NCI-H2227 (cell line): Measurements from ENCODE around the gene NCOR2.

Experiments used
- DNase-seq: peaks from one replicate; lab custom pipeline; 2025; ENCODE audit not compliant: unreplicated experiment; lab: John Stamatoyannopoulos, UW

NCOR2 gene

GRCh38 chr12:124544983-124545382 lies 22.4 kb downstream of the NCOR2 start:
- no peak for DNase-seq

DNA sequence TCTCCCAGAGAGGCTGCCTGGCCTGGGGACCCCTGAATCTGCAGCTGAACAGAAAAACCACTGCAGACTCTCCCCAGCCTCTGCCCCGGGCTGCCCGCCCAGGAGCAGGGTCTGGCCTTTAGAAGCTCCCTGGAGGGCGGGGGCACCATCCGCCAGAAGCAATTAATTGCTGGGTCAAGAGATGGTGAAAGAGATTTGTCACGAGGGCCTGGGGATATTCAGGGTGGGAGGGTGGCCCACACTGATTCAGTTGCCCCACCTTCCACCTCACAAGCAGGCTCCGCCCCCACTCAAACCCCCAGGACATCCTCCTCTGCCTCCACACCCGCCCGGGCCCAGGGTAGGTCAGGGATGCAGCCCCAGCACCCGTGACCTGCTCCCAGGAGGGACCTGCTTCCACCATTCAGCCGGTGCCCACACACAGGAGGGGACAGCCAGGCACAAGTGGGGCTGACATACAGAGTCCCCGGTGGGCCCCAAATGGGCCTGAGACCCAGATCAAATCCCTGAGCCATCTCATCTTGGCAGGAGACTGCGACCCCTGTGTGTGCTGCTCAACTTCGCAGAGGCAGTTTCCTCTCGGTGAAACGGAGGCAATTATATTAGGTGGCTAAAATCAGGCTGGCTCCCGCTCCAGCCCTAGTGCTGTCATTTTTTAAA lies 23.0 kb downstream of the NCOR2 start:
- no peak for DNase-seq

DNA sequence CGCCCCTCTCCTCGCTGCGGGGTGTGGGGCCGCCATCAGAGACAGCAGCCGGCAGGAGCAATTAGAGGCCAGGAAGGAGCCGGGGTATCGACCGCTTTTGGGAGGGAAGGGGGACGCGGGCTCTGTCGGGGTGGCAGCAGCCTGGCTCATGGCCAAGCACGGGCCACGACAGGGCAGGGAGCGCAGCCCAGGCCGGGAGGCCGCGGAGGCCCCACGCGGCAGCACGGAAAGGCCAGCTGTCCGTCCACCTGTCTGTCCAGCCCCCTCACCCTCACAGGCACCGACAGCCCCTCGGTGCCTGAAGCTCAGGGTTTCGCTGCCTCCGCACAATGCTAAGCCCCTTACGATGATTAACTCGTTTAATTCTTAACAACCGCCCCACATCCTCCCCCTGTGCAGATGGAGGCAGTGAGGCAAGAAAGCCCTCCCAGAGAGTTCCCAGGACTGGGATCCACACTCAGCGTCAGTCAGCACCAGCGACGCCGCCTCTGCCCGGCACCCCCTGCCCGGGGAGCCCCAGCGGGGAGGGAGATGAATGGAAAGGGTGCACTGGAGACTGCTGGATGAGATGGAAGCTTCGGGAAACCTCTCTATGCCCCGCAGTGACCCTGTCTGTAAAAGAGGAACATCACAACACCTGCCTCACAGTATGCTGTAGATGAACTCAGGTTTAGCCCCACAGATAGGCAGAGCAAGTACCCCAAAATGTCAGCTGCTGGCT lies 23.7 kb downstream of the NCOR2 start:
- peak; percentile 86 for DNase-seq

DNA sequence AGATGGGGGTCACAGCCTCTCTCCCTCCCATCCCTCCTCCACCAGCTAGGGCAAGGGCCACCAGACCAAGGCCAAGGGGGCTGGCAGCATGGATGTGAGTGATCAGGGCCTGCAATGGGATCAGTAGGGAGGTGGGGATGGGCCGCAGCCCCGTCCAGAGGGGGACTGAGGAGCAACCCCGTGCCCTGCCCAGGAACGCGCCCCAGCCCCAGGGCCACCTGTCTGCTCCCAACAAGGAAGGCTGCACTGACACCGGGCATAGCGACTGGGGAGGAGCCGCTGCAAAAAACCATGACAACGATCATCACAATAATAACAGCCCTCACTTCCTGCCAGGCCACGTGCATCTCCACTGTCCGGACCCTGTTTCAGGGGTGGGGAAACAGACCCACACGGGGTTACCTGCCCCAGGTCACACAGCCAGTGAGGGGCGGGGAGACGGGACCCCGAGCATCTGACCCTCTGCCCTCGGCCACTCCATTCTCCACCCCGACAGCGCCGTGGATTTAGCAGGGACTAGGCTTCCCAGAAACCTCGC lies 24.3 kb downstream of the NCOR2 start:
- peak; percentile 88 for DNase-seq

- DNase-seq: peak; percentile 29
Measured at GRCh38 chr12:124542021-124542949, 25.1 kb downstream of the NCOR2 start.

DNA sequence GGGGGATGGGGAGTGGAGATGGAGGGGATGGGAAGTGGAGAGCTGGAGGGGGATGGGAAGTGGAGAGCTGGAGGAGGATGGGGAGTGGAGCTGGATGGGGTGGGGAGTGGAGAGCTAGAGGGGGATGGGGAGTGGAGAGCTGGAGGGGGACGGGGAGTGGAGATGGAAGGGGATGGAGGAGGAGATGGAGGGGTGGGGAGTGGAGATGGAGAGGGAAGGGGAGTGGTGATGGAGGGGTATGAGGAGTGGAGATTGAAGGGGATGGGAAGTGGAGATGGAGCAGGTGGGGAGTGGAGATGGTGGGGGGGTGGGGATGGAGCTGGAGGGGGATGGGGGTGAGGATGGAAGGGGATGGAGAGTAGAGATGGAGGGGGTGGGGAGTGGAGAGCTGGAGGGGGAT lies 26.1 kb downstream of the NCOR2 start:
- DNase-seq: no peak

- DNase-seq: no peak
Measured at GRCh38 chr12:124539084-124540041, 28.0 kb downstream of the NCOR2 start.

DNA sequence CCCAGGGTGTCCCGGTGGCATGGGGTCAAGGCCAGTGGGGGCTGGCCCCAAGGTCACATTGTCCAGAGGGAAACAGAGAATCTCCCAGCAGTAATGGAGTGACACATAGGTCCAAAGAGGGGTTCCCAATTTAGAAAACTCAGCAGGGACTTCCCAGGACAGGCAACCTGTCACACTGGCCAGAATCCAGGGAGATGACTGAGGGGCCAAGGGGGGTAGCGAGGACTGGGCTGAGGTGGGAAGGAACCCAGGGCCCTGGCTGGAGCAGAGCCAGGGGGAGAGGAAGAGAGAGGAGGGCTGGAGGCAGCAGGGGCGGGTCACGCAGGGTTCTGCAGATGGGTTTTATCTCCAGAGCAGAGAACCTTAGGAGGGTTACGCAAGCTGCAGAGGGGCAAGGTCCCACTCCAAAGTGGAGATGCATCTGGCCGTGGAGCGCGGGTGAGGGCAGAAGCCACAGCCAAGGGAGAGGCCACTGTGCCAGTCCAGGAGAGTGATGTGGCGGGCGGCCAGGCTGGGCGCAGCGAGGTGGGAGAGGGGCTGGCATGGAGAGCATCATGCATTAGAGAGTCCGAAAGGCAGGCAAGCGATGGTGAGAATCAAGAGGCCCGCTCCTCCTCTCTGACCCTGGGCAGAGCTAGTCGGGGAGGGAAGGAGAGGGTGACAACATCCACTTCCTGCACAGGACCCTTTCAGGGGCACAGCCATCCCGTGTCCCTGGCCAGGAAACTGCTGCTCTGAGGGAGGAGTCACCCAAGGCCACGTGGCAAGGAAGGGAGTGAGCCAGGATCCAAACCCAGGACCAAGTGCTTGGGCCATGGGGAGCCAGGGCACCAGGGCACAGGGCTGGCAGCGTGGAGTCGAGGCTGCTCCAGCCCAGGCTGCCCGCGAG lies 29.0 kb downstream of the NCOR2 start:
- no peak for DNase-seq

DNA sequence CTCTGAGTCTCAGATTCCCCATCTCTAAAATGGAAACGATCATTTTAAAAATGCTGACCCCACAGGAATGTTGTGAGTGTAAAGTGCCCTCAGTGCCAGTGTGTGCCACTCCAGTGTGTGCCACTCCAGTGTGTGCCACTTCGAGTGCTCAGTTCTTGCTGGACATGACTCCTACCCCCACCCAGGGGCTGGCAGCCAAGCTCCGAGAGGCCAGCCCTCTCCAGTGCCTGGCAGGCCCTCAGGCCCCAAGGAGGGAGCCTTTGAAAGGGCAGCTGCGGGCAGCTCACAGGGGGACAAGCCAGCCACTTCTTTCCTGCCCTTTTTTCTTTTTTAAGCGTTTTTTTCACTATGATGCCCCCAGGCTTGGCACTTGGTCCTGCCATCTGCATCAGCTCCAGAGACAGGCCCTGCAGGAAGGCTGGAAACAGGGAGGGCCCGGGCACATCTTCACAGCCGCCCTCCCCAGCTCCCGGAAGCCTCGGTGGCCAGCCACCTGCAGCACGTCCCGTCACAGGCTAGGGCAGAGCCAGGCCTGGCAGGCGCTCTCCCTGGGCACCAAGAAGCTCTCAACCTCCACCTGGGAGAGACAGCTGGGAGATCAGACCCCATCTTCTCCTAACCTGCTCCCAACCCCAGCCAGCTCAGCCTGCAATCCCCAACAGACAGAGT lies 29.8 kb downstream of the NCOR2 start:
- no peak for DNase-seq

GRCh38 chr12:124536641-124537040 lies 30.8 kb downstream of the NCOR2 start:
- DNase-seq: no peak

GRCh38 chr12:124534776-124535740 lies 32.4 kb downstream of the NCOR2 start:
- DNase-seq: no peak

DNA sequence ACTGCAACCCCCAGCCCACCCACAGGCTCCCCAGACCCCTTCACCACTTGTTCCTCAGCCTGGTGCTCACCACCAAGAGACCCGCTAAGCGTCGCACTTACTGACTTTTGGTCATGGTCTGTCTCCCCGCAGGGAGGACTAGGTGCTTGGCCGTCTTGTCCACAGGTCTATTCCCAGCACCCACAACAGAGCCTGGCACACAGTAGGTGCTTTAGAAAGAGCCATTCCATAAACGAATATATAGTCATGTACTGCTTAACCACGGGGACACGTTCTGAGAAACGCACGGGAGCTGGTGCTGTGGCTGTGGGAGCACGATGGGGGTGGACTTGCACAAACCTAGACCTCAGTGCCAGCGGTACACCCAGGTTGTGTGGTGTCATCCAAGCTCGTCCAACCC lies 34.0 kb downstream of the NCOR2 start:
- no peak for DNase-seq

DNA sequence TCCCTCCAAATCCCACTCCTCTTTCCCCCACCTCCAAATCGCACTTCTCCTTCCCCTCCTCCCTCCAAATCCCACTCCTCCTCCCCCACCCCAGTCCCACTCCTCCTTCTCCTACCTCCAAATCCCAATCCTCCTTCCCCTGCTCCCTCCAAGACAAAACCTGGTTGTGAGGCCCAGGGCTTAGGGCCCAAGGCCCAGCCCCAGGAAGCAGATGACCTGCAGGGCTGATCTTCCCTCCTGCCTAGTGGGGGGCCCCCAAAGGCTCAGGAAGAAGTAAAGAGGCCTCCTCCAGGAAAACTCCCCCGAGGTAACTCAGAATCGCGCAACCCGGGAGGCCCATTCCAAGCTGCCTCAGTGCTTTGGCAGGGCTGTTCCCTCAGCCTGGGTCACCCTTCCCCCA lies 34.4 kb downstream of the NCOR2 start:
- DNase-seq: no peak

GRCh38 chr12:124532331-124532750 lies 35.1 kb downstream of the NCOR2 start:
- DNase-seq: peak; percentile 45

- no peak for DNase-seq
Measured at GRCh38 chr12:124531906-124532305, 35.5 kb downstream of the NCOR2 start.

DNA sequence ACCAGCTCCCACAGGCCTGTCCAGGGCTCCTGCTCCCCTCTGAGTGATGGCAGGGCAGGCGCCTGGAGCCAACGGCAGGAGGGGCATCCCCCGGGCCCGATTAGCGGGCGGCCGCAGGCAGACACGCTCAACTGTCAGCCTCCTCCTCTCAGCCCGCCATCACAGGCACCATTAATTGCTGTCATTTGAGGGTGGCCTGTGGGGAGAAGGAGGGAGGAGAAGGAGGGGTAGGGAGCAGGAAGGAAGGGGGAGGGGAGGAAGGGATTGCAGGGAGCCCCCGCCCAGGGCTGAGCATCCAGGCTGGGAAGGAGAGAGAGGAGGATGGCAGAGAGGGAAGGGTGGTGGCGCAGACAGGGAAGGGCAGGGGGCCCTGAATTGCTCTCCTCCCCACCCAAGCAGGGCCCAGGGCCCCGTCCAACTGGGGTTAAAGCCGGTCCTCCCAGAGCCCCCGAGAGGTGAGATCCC lies 36.1 kb downstream of the NCOR2 start:
- peak; percentile 88 for DNase-seq

- DNase-seq: no peak
Measured at GRCh38 chr12:124530637-124531263, 36.7 kb downstream of the NCOR2 start.
